SHP77 treated with DMSO at 0.1 percent for 48 hours (cell line): ENCODE results near the gene ARFIP1.
"Not testable (repeated sequence)": the region's sequence is repeated elsewhere in the genome, so short reads cannot be mapped to it uniquely, and the experiment has no call there.

Experiments used
- DNase-seq: peaks from one replicate; lab custom pipeline; 2025; lab: John Stamatoyannopoulos, UW

ARFIP1 gene

GRCh38 chr4:152785639-152786615, 6.2 kb downstream of the ARFIP1 start:
- no peak for DNase-seq

GRCh38 chr4:152786627-152787026, 6.9 kb downstream of the ARFIP1 start:
- no peak for DNase-seq

- no peak for DNase-seq
These were observed 16.1 kb downstream of the ARFIP1 start for GRCh38 chr4:152795891-152796290.

- no peak for DNase-seq
These were observed 23.8 kb downstream of the ARFIP1 start for GRCh38 chr4:152803541-152803940.

GRCh38 chr4:152805071-152805650, 25.4 kb downstream of the ARFIP1 start:
- no peak for DNase-seq

DNA sequence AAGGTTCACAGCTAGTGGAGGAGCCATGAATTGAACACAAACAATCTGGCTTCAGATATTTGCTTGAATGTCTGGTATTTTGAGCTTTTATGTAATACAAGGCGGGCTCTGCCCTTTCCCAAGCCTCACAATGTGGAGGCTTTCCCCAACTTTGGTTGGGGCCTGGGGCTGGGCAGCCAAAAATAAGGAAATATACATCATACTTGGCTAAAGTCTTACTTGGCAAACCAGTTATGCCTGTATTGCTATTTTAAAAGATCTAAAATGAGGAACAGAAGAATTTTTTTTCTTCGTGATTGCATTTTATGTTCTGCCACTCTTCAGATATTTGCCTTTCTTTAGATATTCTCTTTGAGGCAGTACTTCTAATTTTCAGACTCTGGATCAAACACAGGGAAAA, 26.1 kb downstream of the ARFIP1 start:
- DNase-seq: no peak

- DNase-seq: no peak
These were observed 26.9 kb downstream of the ARFIP1 start for GRCh38 chr4:152806501-152807125.

DNA sequence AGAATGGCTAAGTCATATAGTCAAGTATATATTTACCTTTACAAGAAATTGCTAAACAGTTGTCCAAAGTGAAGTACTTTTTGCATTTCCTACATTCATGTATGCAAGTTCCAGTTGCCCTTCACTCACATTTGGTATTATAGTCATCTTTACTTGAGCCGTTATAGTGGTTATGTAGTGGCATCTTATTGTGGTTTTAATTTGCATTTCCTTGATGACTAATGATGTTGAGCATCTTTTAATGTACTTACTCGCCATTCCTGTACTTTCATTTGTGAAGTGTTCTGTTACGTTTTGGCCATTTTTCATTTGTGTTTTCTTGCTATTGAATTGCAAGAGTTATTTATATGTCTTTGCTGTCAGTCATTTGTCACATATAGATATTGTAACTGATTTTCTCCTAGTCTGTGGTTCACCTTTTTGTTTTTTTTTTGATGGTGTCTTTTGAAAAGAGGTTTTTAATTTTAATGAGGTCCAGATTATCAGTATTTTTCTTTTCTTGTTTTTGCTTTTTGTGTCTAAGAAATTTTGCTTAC, 27.6 kb downstream of the ARFIP1 start:
- DNase-seq: no peak

GRCh38 chr4:152808670-152809069, 28.9 kb downstream of the ARFIP1 start:
- no peak for DNase-seq

GRCh38 chr4:152810715-152811287, 31.0 kb downstream of the ARFIP1 start:
- DNase-seq: no peak

- DNase-seq: no peak
These were observed 35.3 kb downstream of the ARFIP1 start for GRCh38 chr4:152815078-152815477.

- DNase-seq: no peak
These were observed 37.6 kb downstream of the ARFIP1 start for GRCh38 chr4:152817331-152817730.

GRCh38 chr4:152819026-152819645, 39.4 kb downstream of the ARFIP1 start:
- DNase-seq: no peak

DNA sequence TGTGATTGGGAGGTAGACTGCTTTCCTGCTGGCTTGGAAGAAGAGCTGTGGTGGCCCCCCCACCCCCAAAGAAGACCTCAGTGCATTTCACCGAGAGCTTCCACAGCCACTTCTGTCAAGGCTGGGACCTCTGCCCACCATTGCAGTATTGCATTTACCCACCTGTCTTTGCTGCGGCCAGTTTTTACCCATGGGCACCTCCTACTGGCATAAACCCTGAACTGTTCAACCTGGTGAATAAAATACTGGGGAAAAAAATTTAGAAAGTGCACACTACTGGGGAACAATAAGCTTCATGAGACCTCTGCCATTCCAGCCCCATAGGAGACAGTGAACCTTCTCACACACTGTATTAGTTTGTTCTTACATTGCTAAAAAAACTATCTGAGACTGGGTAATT, 40.3 kb downstream of the ARFIP1 start:
- DNase-seq: no peak

- DNase-seq: no peak
These were observed 42.6 kb downstream of the ARFIP1 start for GRCh38 chr4:152822323-152822722.

GRCh38 chr4:152824561-152824960, 44.8 kb downstream of the ARFIP1 start:
- DNase-seq: no peak

DNA sequence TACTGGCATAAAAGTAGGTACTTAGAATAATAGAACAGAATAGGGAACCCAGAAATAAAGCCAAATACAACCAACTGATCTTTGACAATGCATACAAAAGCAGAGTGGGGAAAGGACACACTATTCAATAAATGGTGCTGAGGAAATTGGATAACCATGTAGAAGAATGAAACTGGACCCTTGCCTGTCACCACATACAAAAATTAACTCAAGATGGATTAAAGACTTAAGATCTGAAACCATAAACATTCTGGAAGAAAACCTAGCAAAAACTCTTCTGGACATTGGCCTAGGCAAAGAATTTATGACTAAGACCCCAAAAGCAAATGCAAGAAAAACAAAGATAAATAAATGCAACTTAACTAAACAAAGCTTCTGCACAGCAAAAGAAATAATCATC, 45.6 kb downstream of the ARFIP1 start:
- no peak for DNase-seq

- no peak for DNase-seq
These were observed 48.4 kb downstream of the ARFIP1 start for GRCh38 chr4:152828122-152828521.

DNA sequence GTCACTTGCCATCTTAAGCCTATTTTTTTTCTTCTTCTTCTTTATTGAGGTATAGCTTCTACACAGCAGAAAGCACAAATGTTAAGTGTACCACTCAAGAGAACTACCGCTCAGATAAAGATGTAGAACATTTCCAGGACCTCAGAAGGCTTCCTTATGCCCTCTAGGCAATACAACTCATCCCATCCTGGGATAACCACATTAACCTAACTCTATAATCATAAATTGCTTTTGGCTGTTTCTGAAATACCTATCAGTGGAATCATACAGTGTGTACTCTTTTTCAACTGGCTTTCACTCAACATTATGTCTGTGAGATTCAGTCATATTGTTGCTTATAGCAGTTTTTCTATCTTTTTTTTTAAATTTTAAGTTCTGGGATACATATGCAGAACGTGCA, 51.7 kb downstream of the ARFIP1 start:
- DNase-seq: no peak

GRCh38 chr4:152836936-152837335, 57.2 kb downstream of the ARFIP1 start:
- no peak for DNase-seq

DNA sequence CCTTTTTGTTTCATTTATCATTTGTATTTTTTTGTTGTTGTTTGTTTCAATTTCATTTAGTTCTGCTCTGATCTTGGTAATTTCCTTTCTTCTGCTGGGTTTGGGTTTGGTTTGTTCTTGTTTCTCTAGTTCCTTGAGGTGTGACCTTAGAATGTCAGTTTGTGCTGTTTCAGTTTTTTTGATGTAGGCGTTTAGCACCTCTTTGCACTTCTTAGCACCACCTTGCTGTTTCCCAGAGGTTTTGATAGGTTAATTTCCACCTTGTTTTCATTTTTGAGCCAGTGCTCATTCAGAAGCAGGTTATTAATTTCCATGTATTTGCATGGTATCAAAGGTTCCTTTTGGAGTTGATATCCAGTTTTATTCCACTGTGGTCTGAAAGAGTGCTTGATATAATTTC, 60.0 kb downstream of the ARFIP1 start:
- DNase-seq: not testable (repeated sequence)
